HG02588 (cell line): ENCODE data around the gene SLC50A1.

Experiments used
- ATAC-seq: cut with Tn5 transposase; IDR thresholded peaks from one replicate; pipeline ENCODE4 v1.9.1; 2021; ENCODE audit warnings: mild to moderate bottlenecking, moderate library complexity; ENCODE audit not compliant: unreplicated experiment

Gene SLC50A1

GRCh38 chr1:155182052-155182550 lies 46.4 kb downstream of the SLC50A1 start:
- ATAC-seq: no peak

DNA sequence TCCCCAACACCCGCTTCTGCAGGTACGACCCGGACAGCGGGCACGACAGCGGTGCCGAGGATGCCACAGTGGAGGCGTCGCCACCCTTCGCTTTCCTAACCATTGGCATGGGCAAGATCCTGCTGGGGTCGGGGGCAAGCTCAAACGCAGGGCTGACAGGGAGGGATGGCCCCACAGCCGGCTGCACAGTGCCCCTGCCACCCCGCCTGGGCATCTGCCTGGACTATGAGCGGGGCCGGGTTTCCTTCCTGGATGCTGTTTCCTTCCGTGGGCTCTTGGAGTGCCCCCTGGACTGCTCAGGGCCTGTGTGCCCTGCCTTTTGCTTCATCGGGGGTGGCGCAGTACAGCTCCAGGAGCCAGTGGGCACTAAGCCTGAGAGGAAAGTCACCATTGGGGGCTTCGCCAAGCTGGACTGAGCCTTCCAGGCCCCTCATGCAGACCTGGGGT lies 48.1 kb downstream of the SLC50A1 start:
- ATAC-seq: no peak

GRCh38 chr1:155184351-155184811 lies 48.7 kb downstream of the SLC50A1 start:
- no peak for ATAC-seq

DNA sequence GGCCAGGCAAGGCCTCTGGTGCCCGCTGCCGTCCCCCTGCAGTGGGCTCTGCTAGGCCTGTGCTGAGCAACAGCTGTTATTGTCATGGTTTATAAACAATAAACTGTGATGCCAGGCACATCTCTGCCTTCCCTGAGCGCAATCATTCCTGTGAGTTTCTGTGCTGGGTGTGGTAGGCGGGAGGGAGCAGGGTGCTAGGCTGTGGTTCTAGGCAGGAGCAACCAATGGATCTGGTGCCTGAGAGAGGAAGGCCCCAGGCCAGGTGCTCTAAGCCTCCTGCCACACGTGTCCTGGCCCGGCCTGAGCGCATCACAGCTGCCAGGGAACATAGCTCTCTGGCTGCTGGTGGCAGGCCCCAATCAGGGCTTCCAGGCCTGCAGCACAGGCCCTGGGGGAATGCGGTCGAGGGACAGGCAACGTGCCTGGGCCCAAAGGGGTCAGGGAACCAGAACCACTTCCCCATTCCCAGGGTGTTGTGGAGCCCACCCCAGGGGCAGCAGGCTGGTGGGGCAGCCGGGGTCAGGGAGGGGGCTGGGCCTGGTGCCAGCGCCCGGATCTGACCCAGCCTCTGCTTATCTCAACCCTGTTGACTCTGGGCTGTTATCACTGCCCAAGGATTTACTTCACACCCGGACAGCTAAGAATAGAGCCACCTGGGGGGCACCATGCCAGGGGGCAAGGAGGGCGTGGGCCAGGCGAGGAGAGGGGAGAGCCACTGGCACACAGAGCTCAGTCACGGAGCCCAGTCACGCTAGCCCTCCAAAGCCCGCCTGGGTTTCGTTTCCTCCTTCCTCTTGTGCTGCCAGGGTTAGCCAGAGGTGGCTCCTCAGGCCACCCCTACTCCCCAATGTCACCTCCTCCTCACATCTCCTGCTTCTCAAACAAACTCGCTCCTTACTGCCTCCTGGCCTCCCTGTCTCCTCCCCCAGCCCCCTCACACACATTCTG lies 49.5 kb downstream of the SLC50A1 start:
- peak; percentile 79 for ATAC-seq

DNA sequence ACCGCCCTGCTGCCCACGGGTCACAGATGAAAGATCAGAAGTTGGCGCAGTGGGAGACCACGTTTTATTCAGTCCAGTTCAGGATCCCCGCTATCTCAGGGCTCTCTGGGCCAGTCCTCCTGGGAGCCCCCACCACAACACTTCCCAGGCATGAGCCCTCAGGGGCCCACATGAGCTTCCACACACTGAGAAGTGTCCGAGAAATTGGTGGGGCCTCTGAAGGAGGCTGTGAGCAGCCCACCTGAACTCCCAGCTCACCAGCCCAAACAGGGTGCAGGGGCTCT lies 50.1 kb downstream of the SLC50A1 start:
- peak; percentile 15 for ATAC-seq

- no peak for ATAC-seq
Measured at GRCh38 chr1:155186067-155186793, 50.6 kb downstream of the SLC50A1 start.

DNA sequence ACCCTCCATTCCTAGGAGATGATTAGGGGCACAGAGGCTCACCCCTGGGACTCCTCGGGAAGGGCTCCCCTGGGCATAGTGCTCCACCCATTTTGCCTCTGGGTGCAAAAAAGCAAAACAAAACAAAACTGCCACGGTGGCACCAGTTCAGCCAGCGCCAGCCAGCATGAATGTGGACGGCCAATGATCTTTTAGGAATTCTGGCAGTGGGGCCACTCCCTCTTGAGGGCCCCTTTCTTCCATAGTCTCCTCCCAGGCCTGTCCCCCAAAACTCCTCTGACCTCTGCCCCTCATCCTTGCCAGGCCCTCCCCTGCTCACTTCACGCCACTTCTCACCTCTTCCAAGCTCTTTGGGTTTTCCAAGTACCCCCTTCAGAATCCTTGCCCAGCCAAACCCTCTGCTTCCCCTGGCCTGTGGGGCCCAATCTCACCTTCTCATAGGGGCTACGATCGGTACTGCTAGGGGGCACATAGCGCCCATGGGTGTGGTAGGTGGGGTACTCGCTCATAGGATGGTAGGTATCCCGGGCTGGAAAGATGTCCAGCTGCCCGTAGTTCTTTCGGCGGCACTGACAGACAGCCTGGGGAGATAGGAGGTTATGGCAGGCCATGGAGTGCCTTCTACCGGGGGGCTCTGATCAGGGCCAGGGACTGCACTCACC lies 51.3 kb downstream of the SLC50A1 start:
- ATAC-seq: no peak

DNA sequence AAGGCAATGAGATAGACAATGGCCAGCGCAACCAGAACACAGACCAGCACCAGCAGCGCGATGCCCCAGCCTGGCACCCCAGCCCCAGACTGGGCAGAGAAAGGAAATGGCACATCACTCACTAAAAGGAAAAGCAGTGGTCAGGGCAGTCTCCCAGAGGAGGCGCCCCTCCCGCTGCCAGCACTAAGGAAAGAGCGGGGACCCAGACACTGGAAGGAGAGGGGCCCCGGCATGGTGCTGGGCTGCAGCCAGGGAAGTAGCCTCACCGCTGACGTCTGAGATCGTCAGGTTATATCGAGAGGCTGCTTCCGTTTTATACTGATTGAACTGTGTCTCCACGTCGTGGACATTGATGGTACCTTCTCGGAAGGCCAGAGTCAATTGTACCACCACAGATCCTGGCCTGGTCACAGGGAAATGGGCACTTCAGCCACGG lies 51.8 kb downstream of the SLC50A1 start:
- ATAC-seq: no peak

DNA sequence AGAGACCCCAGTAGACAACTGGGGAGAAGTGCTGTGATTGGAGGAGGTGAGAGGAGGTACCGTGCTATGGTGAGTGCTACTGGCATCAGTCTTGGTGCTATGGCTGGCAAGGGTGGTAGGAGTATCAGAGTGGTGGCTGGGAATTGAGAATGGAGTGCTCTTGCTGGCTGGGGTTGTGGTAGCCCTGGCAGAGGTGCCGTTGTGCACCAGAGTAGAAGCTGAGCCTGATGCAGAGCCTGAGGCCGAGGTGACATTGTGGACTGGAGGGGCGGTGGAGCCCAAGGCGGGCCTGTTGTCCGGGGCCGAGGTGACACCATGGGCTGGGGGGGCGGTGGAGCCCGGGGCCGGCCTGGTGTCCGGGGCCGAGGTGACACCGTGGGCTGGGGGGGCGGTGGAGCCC lies 52.6 kb downstream of the SLC50A1 start:
- ATAC-seq: no peak
